Adrenal gland (tissue), 5 donors: Measurements from ENCODE around the gene KIF19.

ENCODE experiments used
- CTCF ChIP-seq, 6 experiments: fragments of 450-650 bp in 4 of 6; fragments of 200-600 bp in 2 of 6; sonication (generic) in 1 of 6; IDR thresholded peaks; 1 replicate in 5 of 6; 2 replicates in 1 of 6; pipeline versions ENCODE4 v1.5.1 to v1.8.0; 2016 to 2021; ENCODE audit warnings: antibody characterized with exemption in 6 of 6, mild to moderate bottlenecking in 2 of 6, moderate library complexity in 1 of 6
- POLR2A ChIP-seq, 2 donors: fragments of 450-650 bp; IDR thresholded peaks; one replicate each; pipeline ENCODE4 v1.6.1; 2017; ENCODE audit warnings: antibody characterized with exemption in 2 of 2, mild to moderate bottlenecking in 2 of 2, moderate library complexity in 1 of 2
- donor health status: DM: no; HTN: no; CAD: no.

- TF ChIP-seq CTCF (IDR thresholded peaks at IDR 0.05): no peak
- no peak for TF ChIP-seq POLR2A (IDR thresholded peaks at IDR 0.05)
Measured at GRCh38 chr17:74292495-74292894, 33.5 kb upstream of the KIF19 start.
